Kidney (tissue), 14 donors: ENCODE data around the gene FASTKD2. TPM values are rescaled to one million over a fixed set of nuclear protein-coding genes. Genes with fewer than 3 reads are reported as not detected.

Experiments used
- DNase-seq, 5 donors: peaks; one replicate each; pipeline ENCODE4 v3.0.0-alpha.2; 2013 to 2020
- FAIRE-seq: peaks from 2 replicates; lab custom pipeline; 2012; peaks lifted over from hg19 to GRCh38; lab: Jason Lieb, UNC
- H3K27ac ChIP-seq, 2 donors: one replicate each; pipeline ENCODE4 v1.7.0; 2013; ENCODE audit warnings: low read depth in 2 of 2, low read length in 2 of 2, inconsistent platforms in 1 of 2
- H3K27me3 ChIP-seq: one replicate; pipeline ENCODE4 v1.7.1; 2013; ENCODE audit warnings: low read length, inconsistent platforms; ENCODE audit not compliant: control insufficient read depth, insufficient read depth
- H3K36me3 ChIP-seq, 3 donors: one replicate each; pipeline versions ENCODE4 v1.7.0 to v1.7.1; 2013; ENCODE audit warnings: low read length in 3 of 3, control low read depth in 1 of 3, inconsistent platforms in 1 of 3; ENCODE audit not compliant: insufficient read depth in 3 of 3, control insufficient read depth in 2 of 3
- H3K4me1 ChIP-seq, 3 donors: one replicate each; pipeline versions ENCODE4 v1.7.0 to v1.7.1; 2013; ENCODE audit warnings: low read length in 3 of 3, inconsistent platforms in 1 of 3, low read depth in 1 of 3; ENCODE audit not compliant: control insufficient read depth in 2 of 3, insufficient read depth in 2 of 3
- H3K4me3 ChIP-seq, 3 donors: one replicate each; pipeline versions ENCODE4 v1.7.0 to v1.8.1; 2013; ENCODE audit warnings: low read length in 3 of 3, control low read depth in 1 of 3, inconsistent platforms in 1 of 3
- H3K9ac ChIP-seq, 3 donors: one replicate each; pipeline versions ENCODE4 v1.7.0 to v1.7.1; 2013; ENCODE audit warnings: low read length in 3 of 3, control low read depth in 1 of 3, inconsistent platforms in 1 of 3
- H3K9me3 ChIP-seq, 3 donors: one replicate each; pipeline versions ENCODE4 v1.7.0 to v1.7.1; 2013; ENCODE audit warnings: low read length in 3 of 3, control low read depth in 1 of 3, inconsistent platforms in 1 of 3; ENCODE audit not compliant: control insufficient read depth in 2 of 3, insufficient read depth in 1 of 3
- intact Hi-C: fragments of 100-400 bp; cut with DNase I; formaldehyde crosslinking; loops from one replicate; pipeline ENCODE4 v1.11.1; 2022
- polyA plus RNA-seq: library from polyadenylated mRNA; stranded (reverse); fragments of 350-450 nt; fragmentation: Illumina TruSeq; extraction: RNeasy Lipid Tissue Mini Kit (QIAGEN cat#74804); gene quantifications from one replicate; pipeline ENCODE4 v1.2.3, GENCODE V29; 2014; ENCODE audit warnings: low read depth, low replicate concordance; ENCODE audit not compliant: insufficient read depth
- total RNA-seq: library from RNA; stranded (reverse); fragmentation: NEBNext Ultra II Directional; extraction: Animal tissue kit (Norgen Biotek cat#: 25700); gene quantifications from one replicate; pipeline ENCODE4 v1.2.1, GENCODE V29; 2021
- TF ChIP-seq, protein P1 (sequence below): IDR thresholded peaks from 3 replicates; pipeline ENCODE4 v1.5.1; 2012; ENCODE audit warnings: mild to moderate bottlenecking, moderate library complexity, borderline replicate concordance; ENCODE audit not compliant: insufficient read depth; ENCODE audit errors: extremely low read depth
- donor health status: control.
- donor health status: control.
- donor health status: control.
- donor health status: control.
- donor health status: control.
- donor health status: DM: yes; HTN: yes; CAD: no.
- donor health status: Normal renal cell carcinoma (clear cell type).

FASTKD2 gene
- total and polyA plus RNA-seq, 2 donors from 2014 or later = 13.9 to 27.0 TPM

DNA sequence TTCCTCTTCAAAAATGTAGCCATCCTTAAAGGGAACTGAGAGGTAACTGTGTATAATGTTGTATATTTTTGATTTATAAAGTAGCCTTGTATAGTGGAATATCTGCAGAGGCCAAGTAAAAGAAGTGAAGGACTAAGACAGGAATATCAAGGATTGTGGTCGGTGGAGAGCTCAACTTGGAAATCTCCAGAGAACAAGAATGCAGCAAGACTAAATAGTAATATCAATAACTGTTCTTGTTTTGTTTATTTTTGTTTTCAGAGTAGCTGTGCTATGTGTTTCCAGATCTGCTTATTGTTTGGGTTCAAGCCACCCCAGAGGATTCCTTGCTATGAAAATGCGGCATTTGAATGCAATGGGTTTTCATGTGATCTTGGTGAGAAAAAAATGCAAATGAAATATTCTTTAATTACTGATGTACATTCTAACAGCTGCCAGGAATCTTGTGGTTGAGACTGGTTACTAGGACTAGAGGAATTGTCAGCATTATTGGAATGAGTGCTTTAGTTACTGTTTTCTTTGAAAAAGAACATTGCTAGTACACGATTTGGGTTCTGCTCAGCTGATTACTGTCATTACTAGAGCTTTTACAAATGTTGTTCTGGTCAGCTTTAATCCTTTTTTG lies 25.0 kb downstream of the FASTKD2 start:
- FAIRE-seq = no peak
- no peaks in the 10 kb centered on the region for H3K27me3 ChIP-seq
- no peak for DNase-seq
- no peaks in the 10 kb centered on the region for H3K9me3 ChIP-seq
- intact Hi-C loops = loop anchor here (10.0 kb wide), 1 partner anchor 684 kb away; no protein-coding TSS in a partner anchor
- H3K9ac ChIP-seq = no peak overlapping the region
- no peaks in the 10 kb centered on the region for H3K4me1 ChIP-seq
- H3K4me3 ChIP-seq = no peak overlapping the region
- TF ChIP-seq, protein P1, sequence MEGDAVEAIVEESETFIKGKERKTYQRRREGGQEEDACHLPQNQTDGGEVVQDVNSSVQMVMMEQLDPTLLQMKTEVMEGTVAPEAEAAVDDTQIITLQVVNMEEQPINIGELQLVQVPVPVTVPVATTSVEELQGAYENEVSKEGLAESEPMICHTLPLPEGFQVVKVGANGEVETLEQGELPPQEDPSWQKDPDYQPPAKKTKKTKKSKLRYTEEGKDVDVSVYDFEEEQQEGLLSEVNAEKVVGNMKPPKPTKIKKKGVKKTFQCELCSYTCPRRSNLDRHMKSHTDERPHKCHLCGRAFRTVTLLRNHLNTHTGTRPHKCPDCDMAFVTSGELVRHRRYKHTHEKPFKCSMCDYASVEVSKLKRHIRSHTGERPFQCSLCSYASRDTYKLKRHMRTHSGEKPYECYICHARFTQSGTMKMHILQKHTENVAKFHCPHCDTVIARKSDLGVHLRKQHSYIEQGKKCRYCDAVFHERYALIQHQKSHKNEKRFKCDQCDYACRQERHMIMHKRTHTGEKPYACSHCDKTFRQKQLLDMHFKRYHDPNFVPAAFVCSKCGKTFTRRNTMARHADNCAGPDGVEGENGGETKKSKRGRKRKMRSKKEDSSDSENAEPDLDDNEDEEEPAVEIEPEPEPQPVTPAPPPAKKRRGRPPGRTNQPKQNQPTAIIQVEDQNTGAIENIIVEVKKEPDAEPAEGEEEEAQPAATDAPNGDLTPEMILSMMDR = no peak
- no peak overlapping the region for H3K27ac ChIP-seq
- peaks cover 9 to 57% (median 37%) of the 10 kb centered on the region in 3 donors for H3K36me3 ChIP-seq

DNA sequence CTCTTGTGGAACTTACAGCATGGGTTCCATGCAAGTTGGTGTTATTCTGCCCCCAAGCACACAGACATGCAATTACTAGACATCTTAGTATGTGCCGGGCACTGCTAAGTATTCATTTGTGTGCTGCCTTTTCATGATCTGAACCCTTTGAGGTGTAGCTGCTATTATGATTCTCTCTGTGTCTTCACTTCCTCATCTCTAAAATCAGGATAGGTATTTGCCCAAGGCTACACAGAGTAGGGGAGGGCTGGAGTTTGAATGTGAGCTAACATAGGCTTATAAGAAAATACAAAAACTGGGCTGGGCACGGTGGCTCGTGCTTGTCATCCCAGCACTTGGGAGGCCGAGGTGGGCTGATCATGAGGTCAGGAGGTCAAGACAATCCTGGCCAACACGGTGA lies 27.2 kb downstream of the FASTKD2 start:
- Histone ChIP-seq H3K4me1 (no peaks in the 10 kb centered on the region), H3K27ac (no peak overlapping the region), H3K9me3 (no peaks in the 10 kb centered on the region), H3K27me3 (no peaks in the 10 kb centered on the region), H3K9ac (no peak overlapping the region), H3K4me3 (no peak overlapping the region), H3K36me3 (peaks cover 9 to 45% (median 28%) of the 10 kb centered on the region in 3 donors)
- FAIRE-seq (no peak), DNase-seq (no peak)
- intact Hi-C loops = loop anchor here (10.0 kb wide), 1 partner anchor 682 kb away; no protein-coding TSS in a partner anchor
- TF ChIP-seq, protein P1 = no peak

DNA sequence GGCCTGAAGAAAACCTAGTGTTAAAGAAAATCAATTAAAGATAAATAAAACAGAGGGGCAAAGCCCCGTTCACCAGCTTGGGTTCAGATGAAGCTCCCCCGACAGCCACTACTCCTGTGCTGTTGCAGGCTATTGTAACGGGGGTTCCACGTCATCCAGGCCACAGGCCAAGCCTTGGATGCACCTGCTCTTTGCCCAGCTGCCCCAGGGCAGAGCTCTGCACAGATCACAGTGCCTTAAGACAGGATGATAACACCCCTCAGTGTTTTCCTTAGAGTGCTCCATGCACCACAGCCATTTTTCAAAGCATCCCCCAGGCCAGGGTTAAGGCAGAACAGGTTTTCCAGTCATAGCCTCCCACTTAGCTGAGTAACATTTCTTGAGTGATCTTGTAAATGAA lies 32.0 kb downstream of the FASTKD2 start:
- Histone ChIP-seq H3K4me1 (no peaks in the 10 kb centered on the region), H3K36me3 (peaks cover 2 to 14% (median 6%) of the 10 kb centered on the region in 3 donors), H3K9me3 (no peaks in the 10 kb centered on the region), H3K9ac (no peak overlapping the region), H3K27ac (no peak overlapping the region), H3K27me3 (no peaks in the 10 kb centered on the region), H3K4me3 (no peak overlapping the region)
- no peak for FAIRE-seq
- DNase-seq = no peak
- TF ChIP-seq, protein P1 = no peak
- intact Hi-C loops = loop anchor here (10.0 kb wide), 1 partner anchor 677 kb away; no protein-coding TSS in a partner anchor
